ENCODE data around the gene CLASRP. TPM values are rescaled to one million over a fixed set of nuclear protein-coding genes. Genes with fewer than 3 reads are reported as not detected.

Gene CLASRP
- total RNA-seq, 1 donor from 2014 or later, result 5.3 TPM

GRCh38 chr19:45056831-45057230 is 18.0 kb downstream of the CLASRP start:
- no peak for DNase-seq (ENCODE audit: low spot score in 2 of 2)
- no peak for FAIRE-seq

GRCh38 chr19:45057444-45057843 is 18.6 kb downstream of the CLASRP start:
- no peak for DNase-seq (ENCODE audit: low spot score in 2 of 2)
- FAIRE-seq, result no peak

- DNase-seq (ENCODE audit: low spot score in 2 of 2) (no peak), FAIRE-seq (no peak)
Measured at GRCh38 chr19:45058622-45059159, 19.8 kb downstream of the CLASRP start.

- DNase-seq (ENCODE audit: low spot score in 2 of 2), result peak; percentile 76 to 80
- no peak for FAIRE-seq
Measured at GRCh38 chr19:45059258-45059965, 20.6 kb downstream of the CLASRP start.

GRCh38 chr19:45061965-45062364 is 23.1 kb downstream of the CLASRP start:
- FAIRE-seq (no peak), DNase-seq (ENCODE audit: low spot score in 2 of 2) (no peak)

GRCh38 chr19:45063851-45064801 is 25.3 kb downstream of the CLASRP start:
- DNase-seq (ENCODE audit: low spot score in 2 of 2), result peak in 1 of 2 donors; percentile 7
- FAIRE-seq, result no peak

GRCh38 chr19:45066921-45067661 is 28.2 kb downstream of the CLASRP start:
- FAIRE-seq, result no peak
- DNase-seq (ENCODE audit: low spot score in 2 of 2), result peak in 1 of 2 donors; percentile 26

GRCh38 chr19:45068041-45068440 is 29.2 kb downstream of the CLASRP start:
- FAIRE-seq (no peak), DNase-seq (ENCODE audit: low spot score in 2 of 2) (peak in 1 of 2 donors; percentile 6)

- DNase-seq (ENCODE audit: low spot score in 2 of 2) (peak in 1 of 2 donors; percentile 24), FAIRE-seq (no peak)
Measured at GRCh38 chr19:45069056-45069455, 30.2 kb downstream of the CLASRP start.

- no peak for FAIRE-seq
Measured at GRCh38 chr19:45070214-45070613, 31.4 kb downstream of the CLASRP start.

GRCh38 chr19:45070861-45071544 is 32.2 kb downstream of the CLASRP start:
- no peak for FAIRE-seq
- DNase-seq (ENCODE audit: low spot score in 2 of 2), result no peak

More at GRCh38 chr19:45070214-45070613, 31.4 kb downstream of the CLASRP start:
- no peak for DNase-seq (ENCODE audit: low spot score in 2 of 2)

- FAIRE-seq, result no peak
Measured at GRCh38 chr19:45071545-45071938, 32.7 kb downstream of the CLASRP start.

GRCh38 chr19:45071969-45072790 is 33.3 kb downstream of the CLASRP start:
- FAIRE-seq, result no peak
- DNase-seq (ENCODE audit: low spot score in 2 of 2), result no peak

More at GRCh38 chr19:45071545-45071938, 32.7 kb downstream of the CLASRP start:
- no peak for DNase-seq (ENCODE audit: low spot score in 2 of 2)

- FAIRE-seq, result no peak
- no peak for DNase-seq (ENCODE audit: low spot score in 2 of 2)
Measured at GRCh38 chr19:45074744-45075300, 36.0 kb downstream of the CLASRP start.

GRCh38 chr19:45075301-45076028 is 36.6 kb downstream of the CLASRP start:
- FAIRE-seq (no peak), DNase-seq (ENCODE audit: low spot score in 2 of 2) (peak in 1 of 2 donors; percentile 68)

GRCh38 chr19:45076029-45076850 is 37.4 kb downstream of the CLASRP start, which contains the start of gene ZNF296:
Gene ZNF296 (minus strand): TSS chr19:45076478. CDS start chr19:45076373, 105 bp downstream.
- DNase-seq (ENCODE audit: low spot score in 2 of 2) (peak; percentile 65 to 76), FAIRE-seq (no peak)

Measured in frontal cortex (tissue), 4 donors.